GM19025 (cell line): ENCODE measurements around the gene SLC25A41.

Experiments
- ATAC-seq: cut with Tn5 transposase; IDR thresholded peaks from one replicate; pipeline ENCODE4 v1.9.1; 2021; ENCODE audit warnings: mild to moderate bottlenecking, low read depth, moderate library complexity; ENCODE audit not compliant: unreplicated experiment

The SLC25A41 gene

GRCh38 chr19:6376512-6377190 is 56.9 kb downstream of the SLC25A41 start:
- ATAC-seq = no peak
